GM12864 (cell line): ENCODE measurements around the gene WHRN.

Source experiments
- DNase-seq: peaks from one replicate; pipeline ENCODE4 v3.0.0-alpha.2; 2011; ENCODE audit warnings: low read depth
- H3K4me3 ChIP-seq: 2 replicates; pipeline ENCODE4 v1.5.1; 2011; ENCODE audit warnings: mild to moderate bottlenecking, low read depth, low read length, control low read depth
- TF ChIP-seq, protein P1 (sequence below): IDR thresholded peaks from 2 replicates; pipeline ENCODE4 v1.5.1; 2011; ENCODE audit warnings: low read depth, mild to moderate bottlenecking, moderate library complexity, low read length, control low read depth, inconsistent platforms; ENCODE audit errors: missing control alignments

The WHRN gene

DNA sequence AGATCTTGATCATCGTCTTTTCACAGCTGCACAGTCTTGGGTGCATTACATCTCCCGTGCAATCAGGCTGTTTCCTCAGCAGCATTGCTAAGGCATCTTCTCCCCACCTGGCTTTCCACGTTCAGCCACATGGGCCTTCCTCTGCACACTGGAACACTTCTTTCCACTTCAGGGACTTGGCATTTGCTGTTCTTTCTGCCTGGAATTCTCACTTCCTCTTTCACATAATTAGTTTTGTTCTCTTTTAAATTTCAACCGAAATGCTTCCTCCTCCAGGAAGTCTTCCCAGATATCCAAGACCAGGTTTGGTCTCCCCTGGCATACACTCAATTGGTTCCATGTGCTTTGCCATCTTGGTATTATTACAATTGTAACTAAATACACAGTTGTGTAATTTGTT is 43.8 kb downstream of the WHRN start:
- DNase-seq = no peak
- TF ChIP-seq, protein P1, sequence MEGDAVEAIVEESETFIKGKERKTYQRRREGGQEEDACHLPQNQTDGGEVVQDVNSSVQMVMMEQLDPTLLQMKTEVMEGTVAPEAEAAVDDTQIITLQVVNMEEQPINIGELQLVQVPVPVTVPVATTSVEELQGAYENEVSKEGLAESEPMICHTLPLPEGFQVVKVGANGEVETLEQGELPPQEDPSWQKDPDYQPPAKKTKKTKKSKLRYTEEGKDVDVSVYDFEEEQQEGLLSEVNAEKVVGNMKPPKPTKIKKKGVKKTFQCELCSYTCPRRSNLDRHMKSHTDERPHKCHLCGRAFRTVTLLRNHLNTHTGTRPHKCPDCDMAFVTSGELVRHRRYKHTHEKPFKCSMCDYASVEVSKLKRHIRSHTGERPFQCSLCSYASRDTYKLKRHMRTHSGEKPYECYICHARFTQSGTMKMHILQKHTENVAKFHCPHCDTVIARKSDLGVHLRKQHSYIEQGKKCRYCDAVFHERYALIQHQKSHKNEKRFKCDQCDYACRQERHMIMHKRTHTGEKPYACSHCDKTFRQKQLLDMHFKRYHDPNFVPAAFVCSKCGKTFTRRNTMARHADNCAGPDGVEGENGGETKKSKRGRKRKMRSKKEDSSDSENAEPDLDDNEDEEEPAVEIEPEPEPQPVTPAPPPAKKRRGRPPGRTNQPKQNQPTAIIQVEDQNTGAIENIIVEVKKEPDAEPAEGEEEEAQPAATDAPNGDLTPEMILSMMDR = no peak
- no peak overlapping the region for H3K4me3 ChIP-seq

GRCh38 chr9:114460513-114461199 is 44.6 kb downstream of the WHRN start:
- H3K4me3 ChIP-seq = no peak overlapping the region
- no peak for DNase-seq
- TF ChIP-seq, protein P1 = no peak

- TF ChIP-seq, protein P1 = no peak
- no peak for DNase-seq
- H3K4me3 ChIP-seq = no peak overlapping the region
These were observed 45.8 kb downstream of the WHRN start for GRCh38 chr9:114459464-114459863.

GRCh38 chr9:114456929-114457328 is 48.3 kb downstream of the WHRN start:
- H3K4me3 ChIP-seq = no peak overlapping the region
- TF ChIP-seq, protein P1 = no peak
- no peak for DNase-seq

- no peak for DNase-seq
- H3K4me3 ChIP-seq = no peak overlapping the region
- TF ChIP-seq, protein P1 = no peak
These were observed 50.6 kb downstream of the WHRN start for GRCh38 chr9:114454652-114455051.

- DNase-seq = no peak
- TF ChIP-seq, protein P1 = no peak
- H3K4me3 ChIP-seq = no peak overlapping the region
These were observed 52.8 kb downstream of the WHRN start for GRCh38 chr9:114452219-114453165.
